ENCODE data around the gene SGF29. TPM values are rescaled to one million over a fixed set of nuclear protein-coding genes. Genes with fewer than 3 reads are reported as not detected.

Gene SGF29
- total and polyA plus RNA-seq, 9 of the 15 experiments (the other 6 are each of a cell fraction or from before 2014, with no cell fraction given) = 2.6 to 36.1 (median 21.2) TPM

- TF ChIP-seq ZNF407 (IDR thresholded peaks at IDR 0.05; ENCODE audit: low read depth) (no peak), TRIM25 (IDR thresholded peaks at IDR 0.05; ENCODE audit: borderline replicate concordance) (no peak), ZBTB5 (IDR thresholded peaks at IDR 0.05) (no peak), TSC22D4 (tag; IDR thresholded peaks at IDR 0.05) (no peak), KDM5B (IDR thresholded peaks at IDR 0.05; ENCODE audit: insufficient replicate concordance, low read depth, low read length) (no peak), ZNF133 (CRISPR knock-in tag; IDR thresholded peaks at IDR 0.05) (no peak), CLOCK (CRISPR knock-in tag; IDR thresholded peaks at IDR 0.05; ENCODE audit: borderline replicate concordance) (no peak), TARDBP (IDR thresholded peaks at IDR 0.05) (no peak)
Measured at GRCh38 chr16:28521436-28521835, 32.3 kb upstream of the SGF29 start (continued).
